ENCODE data around the gene EN2. TPM values are rescaled to one million over a fixed set of nuclear protein-coding genes. Genes with fewer than 3 reads are reported as not detected.

EN2 gene
- total and polyA plus RNA-seq, 2 of the 13 experiments (the other 11 are each of a cell fraction or from before 2014, with no cell fraction given) = not detected

GRCh38 chr7:155460926-155461613, 3.1 kb downstream of the EN2 start:
- FAIRE-seq = no peak
- H3K27me3 ChIP-seq (ENCODE audit: control insufficient read depth in 1 of 2, insufficient read depth in 2 of 2, low read length in 2 of 2) = peaks cover 9 to 74% of the 10 kb centered on the region in 2 experiments

More at GRCh38 chr7:155460926-155461613, 3.1 kb downstream of the EN2 start:
- in situ Hi-C loops (cut with HindIII; ENCODE audit: extremely low pct_ligation_motif_present, low pct_unique_long_range_greater_than_20kb) (no loop called here), intact Hi-C loops (cut with micrococcal nuclease; ENCODE audit: unreplicated experiment) (no loop called here)
- no peaks in the 10 kb centered on the region for H3K36me3 ChIP-seq (replicated peaks in 1 of 2; ENCODE audit: control insufficient read depth in 1 of 2, insufficient read depth in 2 of 2, low read length in 2 of 2)
- DNase-seq (ENCODE audit: low spot score) (no peak), ATAC-seq (no peak)
- no peak overlapping the region for H2AFZ ChIP-seq (ENCODE audit: low read length)
- H3K9ac ChIP-seq (ENCODE audit: insufficient read depth, low read depth, low read length) = no peak overlapping the region
- no peaks in the 10 kb centered on the region for H3K4me1 ChIP-seq (ENCODE audit: insufficient read depth, low read length)
- no peaks in the 10 kb centered on the region for H3K79me2 ChIP-seq (ENCODE audit: insufficient read depth, low read length)
- H3K9me3 ChIP-seq (ENCODE audit: low read length) = no peaks in the 10 kb centered on the region
- BruUV-seq (replicated peaks) = no TSS peak
- POLR2A ChIA-PET = no interaction called here
- no peak overlapping the region for H3K4me2 ChIP-seq (ENCODE audit: low read depth, low read length)
- no peak overlapping the region for H3K4me3 ChIP-seq (replicated peaks in 1 of 3; ENCODE audit: insufficient read depth in 1 of 3, low read depth in 2 of 3, low read length in 3 of 3)
- no peaks in the 10 kb centered on the region for H4K20me1 ChIP-seq (ENCODE audit: insufficient read depth, low read length)
- TF ChIP-seq ZMYM3 (CRISPR knock-in tag; IDR thresholded peaks at IDR 0.05) (no peak), SUZ12 (IDR thresholded peaks at IDR 0.05; ENCODE audit: low read depth, low read length) (no peak), NR2F2 (IDR thresholded peaks at IDR 0.05; ENCODE audit: borderline replicate concordance, low read depth) (no peak), ZNF44 (CRISPR knock-in tag; IDR thresholded peaks at IDR 0.05) (no peak), ZNF639 (CRISPR knock-in tag; conservative IDR thresholded peaks at IDR 0.05) (no peak), BRF2 (CRISPR knock-in tag; IDR thresholded peaks at IDR 0.05) (no peak), ZBTB33 (CRISPR knock-in tag; IDR thresholded peaks at IDR 0.05) (no peak), CREB1 (IDR thresholded peaks at IDR 0.05) (no peak), CREB1 (CRISPR knock-in tag; IDR thresholded peaks at IDR 0.05) (no peak), ZNF558 (CRISPR knock-in tag; IDR thresholded peaks at IDR 0.05; ENCODE audit: borderline replicate concordance) (no peak), PTBP1 (IDR thresholded peaks at IDR 0.05; ENCODE audit: low read depth, low read length, poor library complexity, severe bottlenecking) (no peak), FOXJ3 (CRISPR knock-in tag; IDR thresholded peaks at IDR 0.05; ENCODE audit: borderline replicate concordance) (no peak), FIP1L1 (IDR thresholded peaks at IDR 0.05; ENCODE audit: borderline replicate concordance, insufficient read depth, low read depth, low read length) (no peak), DNMT3B (CRISPR knock-in tag; conservative IDR thresholded peaks at IDR 0.05) (no peak)
- WGBS (ENCODE audit: low lambda C conversion rate) = 19% methylated on average over 8 of the region's 8 CpGs
- H3K27ac ChIP-seq (ENCODE audit: extremely low read length, insufficient read depth, low read length) = no peak overlapping the region
- CTCF ChIA-PET (ENCODE audit: low intra/inter-chr PET ratio, low total read pairs) = no interaction called here

Measured in HepG2 (cell line).